ENCODE measurements around the gene CABP1. TPM values are rescaled to one million over a fixed set of nuclear protein-coding genes. Genes with fewer than 3 reads are reported as not detected.

CABP1 gene
- total and polyA plus RNA-seq, 10 of the 15 experiments (the other 5 are each of a cell fraction or from before 2014, with no cell fraction given) = 0.16 to 2.4 (median 0.80) TPM; not detected in 2

GRCh38 chr12:120685522-120685921 is 45.1 kb downstream of the CABP1 start:
- DNase-seq (ENCODE audit: low read depth, low spot score) = no peak
- Histone ChIP-seq H3K27me3 (replicated peaks in 1 of 2; ENCODE audit: control insufficient read depth in 2 of 2, insufficient read depth in 2 of 2, low read length in 1 of 2) (no peaks in the 10 kb centered on the region), H3K9me3 (replicated peaks; ENCODE audit: control insufficient read depth, insufficient read depth, low read length) (peaks cover 2% of the 10 kb centered on the region; the same call in 1 of the 3 replicates), H3K36me3 (ENCODE audit: control insufficient read depth in 2 of 2, insufficient read depth in 2 of 2, low read length in 1 of 2) (no peaks in the 10 kb centered on the region), H3K4me1 (ENCODE audit: control insufficient read depth, insufficient read depth, low read length) (peaks cover 17% of the 10 kb centered on the region), H3K27ac (ENCODE audit: control insufficient read depth, insufficient read depth) (peak overlapping the region; percentile 96), H3K4me3 (0 out of 2 replicates have a peak overlapping the region, but pooled peaks have one; percentile 68), H4K20me1 (ENCODE audit: control insufficient read depth, insufficient read depth) (no peaks in the 10 kb centered on the region), H3K79me2 (ENCODE audit: control insufficient read depth, insufficient read depth, low read length) (peaks cover 36% of the 10 kb centered on the region), H2AFZ (ENCODE audit: control insufficient read depth, low read depth, low read length) (no peak overlapping the region), H3K9ac (ENCODE audit: control insufficient read depth, insufficient read depth, low read length) (no peak overlapping the region), H3K4me2 (ENCODE audit: control insufficient read depth, insufficient read depth) (no peak overlapping the region)
- CTCF ChIA-PET = interaction anchor here (0.6 to 24.8 kb wide), 7 partner anchors 13 to 210 kb away, joined by 3 to 454 read pairs (median 4); partner anchors contain the start of gene CABP1
- RAD21 ChIA-PET (ENCODE audit: unreplicated experiment) = interaction anchor here (0.9 to 8.9 kb wide), 5 partner anchors 8 to 166 kb away, joined by 3 to 144 read pairs (median 26); no protein-coding TSS in a partner anchor
- ATAC-seq = no peak
- BruUV-seq (replicated peaks) = no TSS peak
- WGBS (ENCODE audit: insufficient coverage, insufficient replicate concordance, low lambda C conversion rate, missing lambda C conversion rate) = 39% methylated on average over 3 of the region's 3 CpGs
- in situ Hi-C loops (cut with MboI) = no loop called here
- SMC1A ChIA-PET (ENCODE audit: uncharacterized antibody, unreplicated experiment) = interaction anchor here (0.6 to 11.7 kb wide), 4 partner anchors 13 to 162 kb away, joined by 3 to 167 read pairs (median 78); no protein-coding TSS in a partner anchor
- intact Hi-C loops (cut with micrococcal nuclease; ENCODE audit: unreplicated experiment) = loop anchor here (2.0 to 5.0 kb wide), 2 partner anchors 15 to 167 kb away; no protein-coding TSS in a partner anchor
- TF ChIP-seq SRF (IDR thresholded peaks at IDR 0.05; ENCODE audit: low read depth in 2 of 2, low read length in 2 of 2) = no peak
- no peak for TF ChIP-seq ZNF622 (IDR thresholded peaks at IDR 0.05)
- TF ChIP-seq NFXL1 (IDR thresholded peaks at IDR 0.05; ENCODE audit: borderline replicate concordance) = no peak
- TF ChIP-seq SREBF2 (IDR thresholded peaks at IDR 0.05; ENCODE audit: low read length) = no peak
- no peak for TF ChIP-seq PAX5 (IDR thresholded peaks at IDR 0.05; ENCODE audit: borderline replicate concordance, low read depth, low read length)
- TF ChIP-seq YBX1 (IDR thresholded peaks at IDR 0.05) = no peak
- TF ChIP-seq ZNF384 (IDR thresholded peaks at IDR 0.05; ENCODE audit: borderline replicate concordance, low read depth, low read length) = 0 out of 2 replicates have a peak, but pooled peaks have one; percentile 10
- POLR2A ChIA-PET = interaction anchor here (0.7 to 7.4 kb wide), 5 partner anchors 11 to 157 kb away, joined by 6 to 57 read pairs (median 29); partner anchors contain the start of gene COQ5
- FAIRE-seq = no peak
